A673 (cell line): Measurements from ENCODE around the gene TAAR1.

Source experiments
- EZH2 ChIP-seq: fragments of 200-600 bp; sonication (generic); IDR thresholded peaks from 2 replicates; pipeline ENCODE4 v1.6.1; 2017; ENCODE audit warnings: borderline replicate concordance, low read depth, mild to moderate bottlenecking, mixed read lengths, antibody characterized with exemption, low read length; ENCODE audit not compliant: poor library complexity, severe bottlenecking
- TF ChIP-seq, protein P1 (sequence below): fragments of 300-800, 200-600 bp; sonication (generic); conservative IDR thresholded peaks from 2 replicates; pipeline ENCODE4 v1.5.1; 2017; ENCODE audit warnings: low read depth, mild to moderate bottlenecking, antibody characterized with exemption, low read length, moderate library complexity, mixed read lengths

- TF ChIP-seq, protein P1, sequence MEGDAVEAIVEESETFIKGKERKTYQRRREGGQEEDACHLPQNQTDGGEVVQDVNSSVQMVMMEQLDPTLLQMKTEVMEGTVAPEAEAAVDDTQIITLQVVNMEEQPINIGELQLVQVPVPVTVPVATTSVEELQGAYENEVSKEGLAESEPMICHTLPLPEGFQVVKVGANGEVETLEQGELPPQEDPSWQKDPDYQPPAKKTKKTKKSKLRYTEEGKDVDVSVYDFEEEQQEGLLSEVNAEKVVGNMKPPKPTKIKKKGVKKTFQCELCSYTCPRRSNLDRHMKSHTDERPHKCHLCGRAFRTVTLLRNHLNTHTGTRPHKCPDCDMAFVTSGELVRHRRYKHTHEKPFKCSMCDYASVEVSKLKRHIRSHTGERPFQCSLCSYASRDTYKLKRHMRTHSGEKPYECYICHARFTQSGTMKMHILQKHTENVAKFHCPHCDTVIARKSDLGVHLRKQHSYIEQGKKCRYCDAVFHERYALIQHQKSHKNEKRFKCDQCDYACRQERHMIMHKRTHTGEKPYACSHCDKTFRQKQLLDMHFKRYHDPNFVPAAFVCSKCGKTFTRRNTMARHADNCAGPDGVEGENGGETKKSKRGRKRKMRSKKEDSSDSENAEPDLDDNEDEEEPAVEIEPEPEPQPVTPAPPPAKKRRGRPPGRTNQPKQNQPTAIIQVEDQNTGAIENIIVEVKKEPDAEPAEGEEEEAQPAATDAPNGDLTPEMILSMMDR = no peak
- TF ChIP-seq EZH2 = no peak
These were observed 49.0 kb upstream of the TAAR1 start for GRCh38 chr6:132708002-132708401.
